Activated CD4-positive, alpha-beta T cell treated with anti-CD3 and anti-CD28 coated beads, Interleukin-2, Interleukin-6, amounts not matched to agents 100 ng/mL and 50 ng/mL, durations not matched to agents 16 hours and 8 hours (primary cell): ENCODE results near the gene KHDRBS1.
A peak's percentile ranks its signal among the peaks of the same experiment; 100 is the strongest.
"Not testable (repeated sequence)": the region's sequence is repeated elsewhere in the genome, so short reads cannot be mapped to it uniquely, and the experiment has no call there.

Experiments used
- DNase-seq: peaks from one replicate; pipeline ENCODE4 v3.0.0-alpha.2; 2020

Gene KHDRBS1, protein sequence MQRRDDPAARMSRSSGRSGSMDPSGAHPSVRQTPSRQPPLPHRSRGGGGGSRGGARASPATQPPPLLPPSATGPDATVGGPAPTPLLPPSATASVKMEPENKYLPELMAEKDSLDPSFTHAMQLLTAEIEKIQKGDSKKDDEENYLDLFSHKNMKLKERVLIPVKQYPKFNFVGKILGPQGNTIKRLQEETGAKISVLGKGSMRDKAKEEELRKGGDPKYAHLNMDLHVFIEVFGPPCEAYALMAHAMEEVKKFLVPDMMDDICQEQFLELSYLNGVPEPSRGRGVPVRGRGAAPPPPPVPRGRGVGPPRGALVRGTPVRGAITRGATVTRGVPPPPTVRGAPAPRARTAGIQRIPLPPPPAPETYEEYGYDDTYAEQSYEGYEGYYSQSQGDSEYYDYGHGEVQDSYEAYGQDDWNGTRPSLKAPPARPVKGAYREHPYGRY

DNA sequence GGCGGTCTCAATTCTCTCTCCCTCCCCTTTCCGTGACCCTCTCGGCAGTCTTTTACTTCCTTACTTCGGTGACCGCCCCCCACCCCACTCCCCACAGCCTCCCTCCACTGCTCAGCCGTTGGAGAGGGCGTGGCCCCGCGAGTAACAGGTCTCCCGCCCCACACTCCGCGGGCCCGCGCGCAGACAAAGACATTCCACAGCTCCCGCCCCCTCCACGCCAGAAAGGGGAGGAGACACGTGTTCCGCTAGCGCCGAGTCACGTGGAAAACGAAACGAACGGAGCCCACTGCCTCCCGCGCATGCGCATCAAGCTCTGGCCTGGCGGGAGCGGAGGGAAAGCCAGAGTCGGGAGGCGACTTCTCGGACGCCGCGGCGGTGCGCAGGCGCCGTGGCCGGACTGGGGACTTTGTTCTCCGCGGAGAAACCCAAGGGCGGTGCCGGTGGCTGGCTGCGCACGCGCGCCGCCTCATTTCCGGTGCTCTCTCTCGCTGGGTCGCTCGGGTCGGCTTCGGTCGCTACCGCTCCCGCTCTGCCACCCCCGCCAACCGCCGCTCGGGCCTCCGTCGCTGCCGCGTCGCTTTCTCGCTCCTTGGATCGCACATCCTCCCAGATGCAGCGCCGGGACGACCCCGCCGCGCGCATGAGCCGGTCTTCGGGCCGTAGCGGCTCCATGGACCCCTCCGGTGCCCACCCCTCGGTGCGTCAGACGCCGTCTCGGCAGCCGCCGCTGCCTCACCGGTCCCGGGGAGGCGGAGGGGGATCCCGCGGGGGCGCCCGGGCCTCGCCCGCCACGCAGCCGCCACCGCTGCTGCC is at the start of gene KHDRBS1:
Gene KHDRBS1 (plus strand): TSS at position 483 of the 813 bp plus-strand sequence. CDS start 128 bp downstream, at position 611.
- DNase-seq: peak; percentile 99

- DNase-seq: no peak
These were observed 42.8 kb upstream of the KHDRBS1 start for GRCh38 chr1:31970873-31971272.

DNA sequence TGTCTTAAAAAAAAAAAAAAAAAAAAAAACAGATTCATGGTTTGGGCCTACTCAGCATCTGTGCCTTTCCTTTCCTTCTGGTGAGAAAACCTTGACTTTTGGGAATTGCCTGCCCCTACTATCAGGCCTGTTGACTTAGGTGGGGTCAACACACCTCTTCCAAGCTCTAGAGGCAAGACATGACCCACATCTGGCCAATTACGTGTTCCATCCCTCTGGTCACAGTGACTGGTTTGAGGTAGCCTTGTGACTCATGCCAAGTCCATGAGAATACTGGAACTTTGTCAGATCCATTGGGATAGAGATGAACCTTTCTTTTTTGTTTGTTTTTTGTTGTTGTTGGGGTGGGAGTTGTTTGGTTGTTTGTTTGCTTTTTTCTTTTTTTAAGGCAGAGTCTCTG is 37.3 kb upstream of the KHDRBS1 start:
- DNase-seq: no peak

DNA sequence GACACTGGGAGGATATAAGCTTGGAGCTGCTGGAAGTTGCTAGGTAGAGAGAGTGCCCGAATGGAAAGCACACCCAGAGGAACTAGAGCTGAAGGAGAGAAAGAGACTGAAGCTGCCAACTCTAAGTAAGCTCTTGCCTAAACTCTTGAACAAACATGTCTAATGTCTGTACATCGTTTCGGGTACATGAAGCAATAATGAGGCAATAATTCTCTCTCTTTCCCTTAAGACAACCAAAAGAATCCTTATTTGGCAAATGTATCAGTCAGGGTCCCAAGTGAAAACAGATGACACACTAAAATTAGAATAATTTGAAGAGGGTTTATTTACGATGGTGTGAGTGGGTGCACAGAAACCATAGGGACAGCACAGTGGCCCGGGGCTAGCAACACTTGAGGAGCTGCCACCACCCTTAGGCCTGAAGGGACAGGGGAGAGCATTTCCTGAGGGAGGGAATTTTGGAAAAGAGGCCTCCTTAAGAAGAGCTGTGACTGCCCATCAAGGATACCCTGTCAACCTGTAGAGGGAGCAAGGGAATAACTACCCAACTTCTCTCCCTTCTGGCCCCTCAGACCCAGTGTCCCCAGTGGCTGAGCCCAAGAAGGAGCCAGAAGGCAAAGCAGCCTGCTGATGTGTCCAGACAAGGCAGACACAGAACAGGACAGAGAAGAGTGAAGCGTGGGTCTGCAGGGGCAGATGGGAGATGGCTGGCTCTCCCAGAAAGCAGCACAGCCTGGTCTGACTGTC is 36.1 kb upstream of the KHDRBS1 start:
- no peak for DNase-seq

DNA sequence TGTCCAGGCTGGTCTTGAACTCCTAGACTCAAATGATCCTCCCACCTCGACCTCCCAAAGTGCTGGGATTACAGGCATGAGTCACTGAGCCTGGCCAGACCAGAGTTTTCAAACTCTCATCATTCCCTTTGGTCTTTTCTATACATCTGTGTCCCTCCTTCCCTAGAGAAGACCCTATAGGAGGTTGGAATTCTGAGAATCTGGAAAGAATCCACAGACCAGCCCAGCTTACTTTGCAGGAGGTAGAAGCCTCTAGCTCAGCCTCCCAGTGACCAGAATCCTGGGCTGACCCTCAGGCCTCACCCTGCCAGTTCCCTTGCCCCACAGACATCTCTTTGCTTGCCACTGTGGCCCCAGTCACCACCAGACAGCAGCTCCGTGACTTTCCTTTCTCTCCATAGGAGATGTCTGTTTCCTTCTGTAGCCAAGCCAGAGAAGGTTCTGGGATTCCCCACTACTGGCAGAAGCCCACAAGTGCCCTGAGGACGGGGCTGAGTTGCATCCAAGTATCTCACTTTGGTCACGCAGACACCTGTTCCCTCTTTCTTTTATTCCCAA is 34.7 kb upstream of the KHDRBS1 start:
- DNase-seq: no peak

- DNase-seq: no peak
These were observed 32.7 kb upstream of the KHDRBS1 start for GRCh38 chr1:31980835-31981455.

GRCh38 chr1:31981456-31981839 is 32.2 kb upstream of the KHDRBS1 start:
- no peak for DNase-seq

GRCh38 chr1:31981972-31982371 is 31.7 kb upstream of the KHDRBS1 start:
- DNase-seq: peak; percentile 71

GRCh38 chr1:31984419-31985347 is 29.0 kb upstream of the KHDRBS1 start:
- peak; percentile 57 for DNase-seq

DNA sequence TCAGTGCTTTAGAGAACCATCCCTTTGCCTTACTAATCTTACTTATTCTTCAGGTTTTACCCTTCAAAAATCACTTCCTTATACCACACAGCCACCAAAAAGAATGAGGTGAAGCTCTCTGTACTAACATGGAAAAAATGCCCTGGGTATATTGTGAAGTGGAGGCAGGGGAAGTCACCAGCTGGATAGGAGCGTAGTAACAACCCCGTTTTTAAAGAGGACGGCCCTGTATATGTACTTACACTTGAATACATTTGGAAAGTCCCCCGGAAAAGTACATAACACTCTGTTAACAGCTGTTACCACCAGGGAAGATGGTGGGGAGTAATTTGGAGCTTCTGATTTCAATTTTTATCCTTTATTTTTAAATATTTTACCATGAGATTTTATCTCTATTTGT is 28.2 kb upstream of the KHDRBS1 start:
- peak; percentile 41 for DNase-seq

DNA sequence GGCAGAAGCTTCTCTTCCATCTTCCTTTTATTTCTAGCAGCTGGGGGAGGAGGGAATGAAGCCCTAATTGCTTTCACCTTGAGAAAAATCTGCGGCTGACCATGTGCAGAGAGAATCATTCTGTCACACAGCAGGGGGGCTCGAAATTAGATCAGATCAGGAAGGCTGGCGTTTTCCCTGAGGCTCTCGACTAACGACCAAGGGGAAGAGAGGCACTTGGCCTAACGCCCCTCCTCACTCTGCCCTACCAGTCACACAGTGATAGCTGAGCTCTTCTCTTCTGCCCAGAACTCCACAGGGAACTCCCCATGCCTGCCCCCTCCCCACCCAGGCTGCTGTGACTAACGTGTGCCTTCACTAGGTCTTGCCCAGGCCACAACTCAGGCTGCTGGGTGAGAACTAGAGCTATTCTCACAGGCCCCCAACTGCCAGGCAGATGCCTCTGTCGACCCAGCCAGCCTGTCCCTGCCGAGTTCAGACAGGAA is 26.5 kb upstream of the KHDRBS1 start:
- no peak for DNase-seq

DNA sequence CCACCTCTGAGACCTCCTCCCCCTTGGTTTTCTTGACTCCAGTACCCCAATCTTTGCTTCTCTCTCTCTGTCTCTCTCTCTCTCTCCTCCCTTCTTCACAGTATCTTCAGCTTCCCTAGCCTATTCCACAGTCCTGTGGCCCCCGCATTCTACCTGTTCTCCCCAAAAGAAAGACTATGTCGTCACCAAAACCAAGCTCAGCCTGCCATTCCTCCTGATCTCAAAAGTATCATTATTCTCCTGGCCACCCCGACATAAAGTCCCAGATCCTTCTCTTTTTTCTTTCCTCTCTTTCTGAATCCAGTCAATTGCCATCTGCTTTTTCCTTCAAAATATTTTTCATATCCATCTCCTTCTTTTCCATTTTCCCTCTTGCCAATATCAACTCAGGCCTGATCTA is 23.7 kb upstream of the KHDRBS1 start:
- no peak for DNase-seq

DNA sequence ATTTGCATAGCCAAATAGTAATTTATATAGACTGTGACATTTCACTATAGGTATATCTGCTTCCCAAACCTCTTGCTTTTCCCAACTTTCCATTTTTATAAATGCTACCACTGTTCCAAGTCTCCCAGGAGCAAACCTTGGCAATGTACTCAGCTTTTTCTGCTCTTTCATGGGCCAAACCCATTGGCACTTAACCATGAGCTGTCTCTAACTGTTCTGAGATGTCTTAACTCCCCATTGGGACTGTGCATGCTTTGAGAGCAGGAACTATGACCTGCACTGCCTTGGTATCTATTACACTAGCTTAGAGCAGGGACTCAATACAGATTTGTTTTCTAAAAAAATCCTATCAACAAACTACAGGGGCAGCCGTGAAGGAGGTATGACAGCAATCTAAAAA is 22.5 kb upstream of the KHDRBS1 start:
- DNase-seq: no peak

DNA sequence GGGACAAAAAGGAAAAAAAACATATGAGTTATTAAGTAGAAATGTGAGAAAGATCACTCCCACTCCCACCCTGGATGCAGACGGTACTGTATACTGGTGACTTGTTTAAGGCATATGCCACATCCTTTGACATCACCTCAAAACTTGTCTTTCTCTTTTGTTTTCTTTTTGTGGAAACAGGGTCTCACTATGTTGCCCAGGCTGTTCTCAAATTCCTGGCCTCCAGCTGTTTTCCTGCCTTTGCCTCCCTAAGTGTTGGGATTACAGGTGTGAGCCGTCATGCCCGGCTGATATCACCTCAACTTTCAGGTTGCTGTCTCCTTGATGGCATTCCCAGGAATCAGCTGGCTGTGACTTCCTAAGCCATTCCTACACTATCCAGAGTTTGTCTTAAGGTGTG is 18.4 kb upstream of the KHDRBS1 start:
- DNase-seq: no peak

GRCh38 chr1:31996121-31996520 is 17.5 kb upstream of the KHDRBS1 start:
- DNase-seq: not testable (repeated sequence)

DNA sequence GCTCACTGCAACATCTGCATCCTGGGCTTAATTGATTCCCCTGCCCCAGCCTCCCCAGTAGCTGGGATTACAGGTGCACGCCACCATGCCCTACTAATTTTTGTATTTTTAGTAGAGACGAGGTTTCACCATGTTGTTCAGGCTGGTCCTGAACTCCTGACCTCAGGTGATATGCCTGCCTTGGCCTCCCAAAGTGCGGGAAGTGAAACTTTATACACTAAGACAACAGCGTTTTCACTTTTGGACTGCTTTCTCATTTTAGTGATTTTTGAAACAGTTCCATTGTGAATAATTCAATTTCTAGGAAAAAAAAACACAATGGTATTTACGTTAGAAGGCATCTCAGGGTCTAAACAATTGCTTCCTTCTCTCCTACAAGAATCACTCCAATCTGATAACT is 11.8 kb upstream of the KHDRBS1 start:
- DNase-seq: no peak

DNA sequence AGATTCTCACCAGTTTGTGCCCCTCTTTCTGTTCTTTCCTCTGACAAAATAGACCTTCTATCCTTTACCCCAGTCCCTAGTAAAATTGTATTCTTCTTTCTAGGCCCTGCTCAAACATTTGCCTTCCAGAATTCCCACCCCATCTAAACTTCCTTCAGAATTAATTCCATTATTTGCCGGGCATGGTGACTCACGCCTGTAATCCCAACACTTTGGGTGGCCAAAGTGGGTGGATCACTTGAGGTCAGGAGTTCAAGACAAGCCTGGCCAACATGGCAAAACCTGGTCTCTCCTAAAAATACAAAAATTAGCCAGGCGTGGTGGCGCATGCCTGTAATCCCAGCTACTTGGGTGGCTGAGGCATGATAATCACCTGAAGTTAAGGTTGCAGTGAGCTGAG is 11.4 kb upstream of the KHDRBS1 start:
- DNase-seq: not testable (repeated sequence)

DNA sequence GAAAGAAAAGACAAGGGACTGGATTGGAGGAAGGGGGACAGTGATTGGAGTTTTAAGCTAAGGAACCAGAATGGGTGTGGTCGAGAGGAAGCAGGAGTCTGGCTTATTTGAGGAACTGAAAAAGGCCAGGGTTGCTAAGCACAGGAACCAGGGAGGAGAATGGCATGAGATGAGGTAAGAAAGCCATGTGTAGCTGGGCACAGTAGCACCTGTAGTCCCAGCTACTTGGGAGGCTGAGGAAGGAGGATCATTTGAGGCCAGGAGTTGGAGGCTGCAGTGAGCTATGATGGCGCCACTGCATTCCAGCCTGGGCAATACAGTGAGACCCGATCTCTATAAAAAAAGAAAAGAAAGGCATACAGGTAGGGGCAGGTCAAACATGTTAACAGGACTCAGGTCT is 8.1 kb upstream of the KHDRBS1 start:
- DNase-seq: no peak

DNA sequence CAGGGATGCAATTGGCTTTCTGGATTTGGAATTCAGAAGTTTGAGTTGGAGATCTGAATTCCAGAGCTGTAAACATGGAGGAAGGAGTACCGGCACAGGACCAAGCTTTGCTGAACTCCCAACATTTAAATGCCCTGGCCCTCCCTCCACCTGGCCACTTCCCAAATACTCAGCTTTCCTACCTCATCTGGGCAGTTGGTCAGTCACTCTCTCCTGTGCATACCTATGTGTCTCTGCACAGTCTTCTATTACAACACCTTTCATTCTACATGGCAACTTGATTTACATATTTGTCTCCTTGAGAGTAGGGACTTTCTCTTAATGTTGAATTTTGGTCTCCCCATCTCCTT is 6.1 kb upstream of the KHDRBS1 start:
- no peak for DNase-seq

DNA sequence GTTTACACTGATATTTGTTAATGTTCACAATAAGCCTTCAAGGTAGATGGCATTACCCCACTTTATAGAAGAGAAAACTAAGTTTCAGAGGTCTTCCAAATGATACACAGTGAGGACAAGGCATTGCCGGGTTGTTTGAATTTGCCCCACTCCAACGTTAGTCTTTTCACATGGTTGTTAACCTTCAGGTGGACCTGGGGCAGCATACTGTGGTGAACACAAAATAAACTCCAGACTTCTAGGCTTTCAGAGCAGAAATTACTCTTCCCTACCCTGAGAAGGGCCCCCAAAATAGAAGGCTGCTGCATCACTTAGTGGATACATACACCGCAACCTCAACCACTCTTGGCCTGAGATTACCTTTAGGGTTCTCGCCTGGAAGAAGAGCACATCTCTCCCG is 3.4 kb upstream of the KHDRBS1 start:
- DNase-seq: no peak

GRCh38 chr1:32012709-32013385 is 821 bp upstream of the KHDRBS1 start:
- no peak for DNase-seq
